HG03565 (cell line): Measurements from ENCODE around the gene HOXC10.

Source experiments
- ATAC-seq: cut with Tn5 transposase; IDR thresholded peaks from one replicate; pipeline ENCODE4 v1.9.1; 2021; ENCODE audit warnings: mild to moderate bottlenecking, moderate library complexity; ENCODE audit not compliant: unreplicated experiment

The HOXC10 gene

GRCh38 chr12:53964315-53964713 lies 20.6 kb upstream of the HOXC10 start:
- ATAC-seq: no peak

- no peak for ATAC-seq
Measured at GRCh38 chr12:53965281-53966084, 19.5 kb upstream of the HOXC10 start.

GRCh38 chr12:53966085-53966384 lies 18.9 kb upstream of the HOXC10 start:
- ATAC-seq: no peak

GRCh38 chr12:53966385-53967133 lies 18.4 kb upstream of the HOXC10 start:
- no peak for ATAC-seq

GRCh38 chr12:53967421-53967925 lies 17.5 kb upstream of the HOXC10 start:
- no peak for ATAC-seq

GRCh38 chr12:53968214-53969127 lies 16.5 kb upstream of the HOXC10 start:
- no peak for ATAC-seq

GRCh38 chr12:53969588-53970259 lies 15.2 kb upstream of the HOXC10 start:
- no peak for ATAC-seq

- no peak for ATAC-seq
Measured at GRCh38 chr12:53970451-53970850, 14.5 kb upstream of the HOXC10 start.

- no peak for ATAC-seq
Measured at GRCh38 chr12:53971129-53971528, 13.8 kb upstream of the HOXC10 start.

GRCh38 chr12:53971686-53972085 lies 13.3 kb upstream of the HOXC10 start:
- no peak for ATAC-seq

- no peak for ATAC-seq
Measured at GRCh38 chr12:53972152-53972702, 12.7 kb upstream of the HOXC10 start.

- no peak for ATAC-seq
Measured at GRCh38 chr12:53972722-53973235, 12.2 kb upstream of the HOXC10 start, which contains the start of gene HOXC11. HOXC11 (plus strand) TSS chr12:53973126; CDS start chr12:53973242, 116 bp downstream.

- no peak for ATAC-seq
Measured at GRCh38 chr12:53973236-53974042, 11.5 kb upstream of the HOXC10 start.

GRCh38 chr12:53974084-53975063 lies 10.6 kb upstream of the HOXC10 start, which contains the start of gene HOTAIR:
HOTAIR (minus strand) TSS chr12:53974954.
- no peak for ATAC-seq

GRCh38 chr12:53975064-53975471 lies 9.9 kb upstream of the HOXC10 start:
- ATAC-seq: no peak

- no peak for ATAC-seq
Measured at GRCh38 chr12:53975479-53976152, 9.3 kb upstream of the HOXC10 start.

- ATAC-seq: no peak
Measured at GRCh38 chr12:53976172-53976822, 8.6 kb upstream of the HOXC10 start.
